ENCODE results near the gene CDH12.

DNA sequence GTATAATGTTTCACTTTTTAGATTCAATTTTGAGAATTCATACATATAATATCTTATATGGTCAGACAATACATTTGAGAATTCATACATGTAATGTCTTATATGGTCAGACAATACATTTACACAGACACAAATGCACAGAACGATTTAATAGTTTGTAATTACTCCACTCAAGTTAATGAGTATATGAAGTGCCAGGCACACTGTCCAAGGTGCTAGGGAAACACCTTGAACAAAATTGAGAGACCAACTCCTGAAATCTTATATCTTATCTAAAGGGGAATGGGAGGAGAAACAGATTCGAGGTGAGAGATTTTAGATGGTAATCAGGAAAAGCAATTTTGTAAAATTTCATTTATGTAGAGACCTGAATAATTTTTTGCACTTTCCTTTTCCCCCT is 994.7 kb downstream of the CDH12 start:
- TF ChIP-seq GATA3 (IDR thresholded peaks at IDR 0.05; ENCODE audit: low read depth, low read length) (no peak), GATA2 (IDR thresholded peaks at IDR 0.05; ENCODE audit: low read depth, low read length) (no peak)

Measured in SH-SY5Y (cell line).